GM12892 (cell line): ENCODE results near the gene PDGFB.

Source experiments
- POLR2A ChIP-seq: IDR thresholded peaks from 2 replicates; pipeline ENCODE4 v1.6.1; 2011; ENCODE audit warnings: low read depth, low read length, control low read depth
- POLR2AphosphoS5 ChIP-seq: IDR thresholded peaks from 2 replicates; pipeline ENCODE4 v1.6.1; 2011; ENCODE audit warnings: low read depth, low read length, control low read depth
- TAF1 ChIP-seq: IDR thresholded peaks from 2 replicates; pipeline ENCODE4 v1.6.1; 2011; ENCODE audit warnings: low read depth, mild to moderate bottlenecking, control low read depth, low read length, borderline replicate concordance

DNA sequence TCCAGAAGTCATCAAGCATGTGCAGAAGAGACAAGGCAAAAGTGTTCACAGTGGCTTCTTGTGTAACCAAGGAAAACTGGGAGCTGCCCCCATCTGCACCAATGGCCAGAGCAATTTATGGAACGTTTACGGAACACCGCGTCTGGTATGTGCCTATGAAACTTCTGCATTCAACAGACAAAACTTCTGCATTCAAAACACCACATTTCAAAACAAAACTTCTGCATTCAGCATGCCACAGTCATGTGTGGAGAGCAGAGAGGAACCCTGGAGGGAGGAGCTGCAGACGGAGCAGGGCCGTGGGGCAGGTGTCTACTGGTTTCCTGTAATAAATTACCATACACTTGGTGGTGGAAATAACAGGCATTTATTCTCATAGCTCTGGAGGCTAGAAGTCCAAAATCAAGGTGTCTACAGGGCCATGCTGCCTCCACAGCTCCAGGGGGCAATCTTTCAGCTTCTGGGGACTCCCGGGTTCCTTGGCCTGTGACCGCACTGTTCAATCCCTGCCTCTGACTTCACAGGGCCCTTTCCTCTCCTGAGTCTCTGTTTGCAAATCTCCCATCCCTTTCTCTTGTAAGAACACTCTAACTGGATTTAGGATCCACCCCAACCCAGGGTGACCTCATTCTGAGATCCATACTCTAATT lies 42.4 kb upstream of the PDGFB start:
- no peak for TF ChIP-seq POLR2A
- TF ChIP-seq POLR2AphosphoS5: no peak
- TF ChIP-seq TAF1: no peak
